Measurements from ENCODE around the gene ZNF543.
"Not testable (repeated sequence)": the region's sequence is repeated elsewhere in the genome, so short reads cannot be mapped to it uniquely, and the experiment has no call there.

Gene ZNF543

GRCh38 chr19:57320180-57321084 lies at the start of gene ZNF543:
TSS of gene ZNF543 (plus strand) at chr19:57320472. CDS start at chr19:57320854, 382 bp downstream.
- DNase-seq (ENCODE audit: low read depth, low spot score): peak; percentile 91

- no peak for DNase-seq (ENCODE audit: low read depth, low spot score)
Observed at GRCh38 chr19:57271280-57271679, 49.0 kb upstream of the ZNF543 start.

- no peak for DNase-seq (ENCODE audit: low read depth, low spot score)
Observed at GRCh38 chr19:57273014-57273413, 47.3 kb upstream of the ZNF543 start.

GRCh38 chr19:57276430-57276829 lies 43.8 kb upstream of the ZNF543 start:
- DNase-seq (ENCODE audit: low read depth, low spot score): no peak

GRCh38 chr19:57278481-57278880 lies 41.8 kb upstream of the ZNF543 start:
- not testable (repeated sequence) for DNase-seq (ENCODE audit: low read depth, low spot score)

- peak; percentile 88 for DNase-seq (ENCODE audit: low read depth, low spot score)
Observed at GRCh38 chr19:57279418-57280164, 40.7 kb upstream of the ZNF543 start.

- peak; percentile 90 for DNase-seq (ENCODE audit: low read depth, low spot score)
Observed at GRCh38 chr19:57280165-57280961, 39.9 kb upstream of the ZNF543 start, which contains the start of gene ZNF460. TSS of gene ZNF460 (plus strand) at chr19:57280485. CDS start at chr19:57280807, 322 bp downstream.

- no peak for DNase-seq (ENCODE audit: low read depth, low spot score)
Observed at GRCh38 chr19:57280962-57281400, 39.3 kb upstream of the ZNF543 start.

- no peak for DNase-seq (ENCODE audit: low read depth, low spot score)
Observed at GRCh38 chr19:57282011-57282643, 38.1 kb upstream of the ZNF543 start.

- DNase-seq (ENCODE audit: low read depth, low spot score): no peak
Observed at GRCh38 chr19:57288373-57288772, 31.9 kb upstream of the ZNF543 start.

GRCh38 chr19:57290970-57291369 lies 29.3 kb upstream of the ZNF543 start:
- DNase-seq (ENCODE audit: low read depth, low spot score): no peak

- no peak for DNase-seq (ENCODE audit: low read depth, low spot score)
Observed at GRCh38 chr19:57292547-57292946, 27.7 kb upstream of the ZNF543 start.

- DNase-seq (ENCODE audit: low read depth, low spot score): no peak
Observed at GRCh38 chr19:57293719-57294118, 26.6 kb upstream of the ZNF543 start.

GRCh38 chr19:57302020-57302465 lies 18.2 kb upstream of the ZNF543 start:
- DNase-seq (ENCODE audit: low read depth, low spot score): no peak

- DNase-seq (ENCODE audit: low read depth, low spot score): no peak
Observed at GRCh38 chr19:57302727-57303401, 17.4 kb upstream of the ZNF543 start.

- DNase-seq (ENCODE audit: low read depth, low spot score): no peak
Observed at GRCh38 chr19:57305056-57305455, 15.2 kb upstream of the ZNF543 start.

- no peak for DNase-seq (ENCODE audit: low read depth, low spot score)
Observed at GRCh38 chr19:57308514-57308913, 11.8 kb upstream of the ZNF543 start.

GRCh38 chr19:57310792-57311191 lies 9.5 kb upstream of the ZNF543 start:
- DNase-seq (ENCODE audit: low read depth, low spot score): no peak

GRCh38 chr19:57314146-57314545 lies 6.1 kb upstream of the ZNF543 start:
- no peak for DNase-seq (ENCODE audit: low read depth, low spot score)

GRCh38 chr19:57317503-57317902 lies 2.8 kb upstream of the ZNF543 start:
- DNase-seq (ENCODE audit: low read depth, low spot score): no peak

- no peak for DNase-seq (ENCODE audit: low read depth, low spot score)
Observed at GRCh38 chr19:57319869-57320179, 448 bp upstream of the ZNF543 start.
